ACC112 (cell line): ENCODE data around the gene MAGEC3.

Source experiments
- H2AFZ ChIP-seq: fragments of 200-600 bp; sonication (generic); one replicate; pipeline ENCODE4 v1.6.0; 2017; ENCODE audit warnings: antibody characterized with exemption, low read length; ENCODE audit not compliant: unreplicated experiment
- H3K27ac ChIP-seq: fragments of 200-600 bp; sonication (generic); 2 replicates; pipeline ENCODE4 v1.5.1; 2014; ENCODE audit warnings: low read depth, mild to moderate bottlenecking, antibody characterized with exemption, low read length, moderate library complexity
- H3K27me3 ChIP-seq: fragments of 200-600 bp; sonication (generic); 2 replicates; pipeline ENCODE4 v1.6.1; 2014; ENCODE audit warnings: mild to moderate bottlenecking, antibody characterized with exemption, low read length, moderate library complexity, mixed read lengths; ENCODE audit not compliant: insufficient read depth
- H3K36me3 ChIP-seq: fragments of 200-600 bp; sonication (generic); 2 replicates; pipeline ENCODE4 v1.6.1; 2016; ENCODE audit warnings: mild to moderate bottlenecking, antibody characterized with exemption, low read length, moderate library complexity, mixed read lengths; ENCODE audit not compliant: insufficient read depth
- H3K4me1 ChIP-seq: fragments of 200-600 bp; sonication (generic); one replicate; pipeline ENCODE4 v1.6.1; 2016; ENCODE audit warnings: low read length, mixed read lengths; ENCODE audit not compliant: insufficient read depth, unreplicated experiment, control insufficient read depth
- H3K4me3 ChIP-seq: fragments of 200-600 bp; sonication (generic); 2 replicates; pipeline ENCODE4 v1.5.1; 2014; ENCODE audit warnings: mild to moderate bottlenecking, low read depth, low read length
- H3K79me2 ChIP-seq: fragments of 200-600 bp; sonication (generic); one replicate; pipeline ENCODE4 v1.6.0; 2016; ENCODE audit warnings: low read length; ENCODE audit not compliant: control insufficient read depth, unreplicated experiment, insufficient read depth

MAGEC3 gene

GRCh38 chrX:141897690-141898089, 59.6 kb downstream of the MAGEC3 start:
- H3K27me3 ChIP-seq: no peaks in the 10 kb centered on the region
- no peaks in the 10 kb centered on the region for H3K36me3 ChIP-seq
- H3K79me2 ChIP-seq: no peaks in the 10 kb centered on the region
- H3K27ac ChIP-seq: no peak overlapping the region
- H3K4me3 ChIP-seq: no peak overlapping the region
- no peaks in the 10 kb centered on the region for H3K4me1 ChIP-seq
- H2AFZ ChIP-seq: no peak overlapping the region

GRCh38 chrX:141902366-141902765, 64.2 kb downstream of the MAGEC3 start:
- H3K36me3 ChIP-seq: no peaks in the 10 kb centered on the region
- H3K27ac ChIP-seq: no peak overlapping the region
- no peak overlapping the region for H3K4me3 ChIP-seq
- H3K27me3 ChIP-seq: no peaks in the 10 kb centered on the region
- H3K79me2 ChIP-seq: no peaks in the 10 kb centered on the region
- no peak overlapping the region for H2AFZ ChIP-seq
- H3K4me1 ChIP-seq: no peaks in the 10 kb centered on the region

- H3K79me2 ChIP-seq: no peaks in the 10 kb centered on the region
- no peaks in the 10 kb centered on the region for H3K4me1 ChIP-seq
- no peaks in the 10 kb centered on the region for H3K27me3 ChIP-seq
- H3K36me3 ChIP-seq: no peaks in the 10 kb centered on the region
- no peak within 1 kb of the TSS for H3K4me3 ChIP-seq
- H3K27ac ChIP-seq: no peak within 1 kb of the TSS
- no peak within 1 kb of the TSS for H2AFZ ChIP-seq
These were observed 65.5 kb downstream of the MAGEC3 start, which contains the start of gene MAGEC1 for GRCh38 chrX:141903400-141904155. Gene MAGEC1 (plus strand): TSS chrX:141903894. CDS start chrX:141905073, 1,179 bp downstream.

GRCh38 chrX:141904262-141904661, 66.1 kb downstream of the MAGEC3 start:
- Histone ChIP-seq H3K27ac (no peak overlapping the region), H3K4me3 (no peak overlapping the region)

GRCh38 chrX:141917801-141918200, 79.7 kb downstream of the MAGEC3 start:
- H3K27me3 ChIP-seq: no peaks in the 10 kb centered on the region

More at GRCh38 chrX:141904262-141904661, 66.1 kb downstream of the MAGEC3 start:
- Histone ChIP-seq H3K4me1 (no peaks in the 10 kb centered on the region), H3K79me2 (no peaks in the 10 kb centered on the region), H3K27me3 (no peaks in the 10 kb centered on the region), H3K36me3 (no peaks in the 10 kb centered on the region), H2AFZ (no peak overlapping the region)

GRCh38 chrX:141924293-141924692, 86.2 kb downstream of the MAGEC3 start:
- no peaks in the 10 kb centered on the region for H3K36me3 ChIP-seq
- H3K79me2 ChIP-seq: no peaks in the 10 kb centered on the region
- H3K27ac ChIP-seq: no peak overlapping the region
- no peaks in the 10 kb centered on the region for H3K27me3 ChIP-seq
- H2AFZ ChIP-seq: no peak overlapping the region
- H3K4me1 ChIP-seq: no peaks in the 10 kb centered on the region
- no peak overlapping the region for H3K4me3 ChIP-seq

More at GRCh38 chrX:141917801-141918200, 79.7 kb downstream of the MAGEC3 start:
- H3K4me1 ChIP-seq: no peaks in the 10 kb centered on the region
- no peak overlapping the region for H3K4me3 ChIP-seq
- H3K36me3 ChIP-seq: no peaks in the 10 kb centered on the region
- no peak overlapping the region for H2AFZ ChIP-seq
- no peak overlapping the region for H3K27ac ChIP-seq
- no peaks in the 10 kb centered on the region for H3K79me2 ChIP-seq

- Histone ChIP-seq H3K79me2 (no peaks in the 10 kb centered on the region), H2AFZ (no peak overlapping the region), H3K4me1 (no peaks in the 10 kb centered on the region), H3K36me3 (no peaks in the 10 kb centered on the region), H3K4me3 (no peak overlapping the region), H3K27me3 (no peaks in the 10 kb centered on the region), H3K27ac (no peak overlapping the region)
These were observed 90.3 kb downstream of the MAGEC3 start for GRCh38 chrX:141928432-141928831.

- no peak overlapping the region for H2AFZ ChIP-seq
- no peaks in the 10 kb centered on the region for H3K4me1 ChIP-seq
- no peaks in the 10 kb centered on the region for H3K36me3 ChIP-seq
- H3K27ac ChIP-seq: no peak overlapping the region
- no peak overlapping the region for H3K4me3 ChIP-seq
- no peaks in the 10 kb centered on the region for H3K79me2 ChIP-seq
- no peaks in the 10 kb centered on the region for H3K27me3 ChIP-seq
These were observed 96.0 kb downstream of the MAGEC3 start for GRCh38 chrX:141934059-141934641.

- no peak overlapping the region for H2AFZ ChIP-seq
These were observed 97.5 kb downstream of the MAGEC3 start for GRCh38 chrX:141935645-141936044.

GRCh38 chrX:141936080-141936479, 98.0 kb downstream of the MAGEC3 start:
- Histone ChIP-seq H3K79me2 (no peaks in the 10 kb centered on the region), H3K4me3 (no peak overlapping the region), H3K36me3 (no peaks in the 10 kb centered on the region), H3K27me3 (no peaks in the 10 kb centered on the region), H2AFZ (no peak overlapping the region), H3K27ac (no peak overlapping the region), H3K4me1 (no peaks in the 10 kb centered on the region)

More at GRCh38 chrX:141935645-141936044, 97.5 kb downstream of the MAGEC3 start:
- H3K27me3 ChIP-seq: no peaks in the 10 kb centered on the region
- no peaks in the 10 kb centered on the region for H3K4me1 ChIP-seq
- no peaks in the 10 kb centered on the region for H3K79me2 ChIP-seq
- no peak overlapping the region for H3K4me3 ChIP-seq
- no peaks in the 10 kb centered on the region for H3K36me3 ChIP-seq
- no peak overlapping the region for H3K27ac ChIP-seq

- Histone ChIP-seq H3K36me3 (no peaks in the 10 kb centered on the region), H3K4me1 (no peaks in the 10 kb centered on the region), H2AFZ (no peak overlapping the region), H3K4me3 (no peak overlapping the region), H3K27me3 (no peaks in the 10 kb centered on the region), H3K27ac (no peak overlapping the region), H3K79me2 (no peaks in the 10 kb centered on the region)
These were observed 103.1 kb downstream of the MAGEC3 start for GRCh38 chrX:141941234-141941633.
